PC-9 (cell line): ENCODE results near the gene PCDHGA9.

ENCODE experiments used
- CTCF ChIP-seq: fragments of 200-600 bp; sonication (generic); conservative IDR thresholded peaks from 2 replicates; pipeline ENCODE4 v1.6.1; 2017; ENCODE audit warnings: mixed run types, antibody characterized with exemption, mild to moderate bottlenecking, moderate library complexity
- EZH2 ChIP-seq: fragments of 200-600 bp; sonication (generic); IDR thresholded peaks from 2 replicates; pipeline ENCODE4 v1.8.0; 2017; ENCODE audit warnings: antibody characterized with exemption, low read depth

- TF ChIP-seq CTCF (no peak), EZH2 (no peak)
Observed at GRCh38 chr5:141421489-141421855, 18.9 kb downstream of the PCDHGA9 start.
